Measurements from ENCODE around the gene SLC5A11. TPM values are rescaled to one million over a fixed set of nuclear protein-coding genes. Genes with fewer than 3 reads are reported as not detected.
"Not testable (repeated sequence)": the region's sequence is repeated elsewhere in the genome, so short reads cannot be mapped to it uniquely, and the experiment has no call there.

SLC5A11 gene
- total and polyA plus RNA-seq, 2 donors from 2014 or later = 1.2 to 2.1 TPM

- H3K9ac ChIP-seq (ENCODE audit: low read length in 3 of 3) = no peak overlapping the region
- no peak overlapping the region for H3K4me3 ChIP-seq (ENCODE audit: low read length in 3 of 3)
- no peaks in the 10 kb centered on the region for H3K27me3 ChIP-seq (ENCODE audit: control insufficient read depth, insufficient read depth, low read length)
- TF ChIP-seq CTCF (IDR thresholded peaks at IDR 0.05; ENCODE audit: borderline replicate concordance, extremely low read depth, insufficient read depth) = no peak
- intact Hi-C loops (cut with DNase I) = no loop called here
- FAIRE-seq (no peak), DNase-seq (no peak)
- H3K36me3 ChIP-seq (ENCODE audit: control insufficient read depth in 2 of 3, insufficient read depth in 3 of 3, low read length in 3 of 3) = no peaks in the 10 kb centered on the region
- no peak overlapping the region for H3K27ac ChIP-seq (ENCODE audit: low read depth in 2 of 2, low read length in 2 of 2)
- H3K4me1 ChIP-seq (ENCODE audit: control insufficient read depth in 2 of 3, insufficient read depth in 2 of 3, low read depth in 1 of 3, low read length in 3 of 3) = peaks cover 0 to 2% (median 0%) of the 10 kb centered on the region in 3 donors
- H3K9me3 ChIP-seq (ENCODE audit: control insufficient read depth in 2 of 3, insufficient read depth in 1 of 3, low read length in 3 of 3) = no peaks in the 10 kb centered on the region
Observed at GRCh38 chr16:24854607-24855171, 8.9 kb downstream of the SLC5A11 start.

- FAIRE-seq (no peak), DNase-seq (no peak)
- Histone ChIP-seq H3K9me3 (ENCODE audit: control insufficient read depth in 2 of 3, insufficient read depth in 1 of 3, low read length in 3 of 3) (no peaks in the 10 kb centered on the region), H3K27me3 (ENCODE audit: control insufficient read depth, insufficient read depth, low read length) (no peaks in the 10 kb centered on the region), H3K27ac (ENCODE audit: low read depth in 2 of 2, low read length in 2 of 2) (no peak overlapping the region), H3K36me3 (ENCODE audit: control insufficient read depth in 2 of 3, insufficient read depth in 3 of 3, low read length in 3 of 3) (no peaks in the 10 kb centered on the region), H3K4me1 (ENCODE audit: control insufficient read depth in 2 of 3, insufficient read depth in 2 of 3, low read depth in 1 of 3, low read length in 3 of 3) (peaks cover 0 to 2% (median 0%) of the 10 kb centered on the region in 3 donors), H3K4me3 (ENCODE audit: low read length in 3 of 3) (no peak overlapping the region), H3K9ac (ENCODE audit: low read length in 3 of 3) (no peak overlapping the region)
- no peak for TF ChIP-seq CTCF (IDR thresholded peaks at IDR 0.05; ENCODE audit: borderline replicate concordance, extremely low read depth, insufficient read depth)
- intact Hi-C loops (cut with DNase I) = no loop called here
Observed at GRCh38 chr16:24855678-24856077, 9.9 kb downstream of the SLC5A11 start.

GRCh38 chr16:24856871-24857270 is 11.1 kb downstream of the SLC5A11 start:
- H3K4me3 ChIP-seq (ENCODE audit: low read length in 3 of 3); H3K9me3 ChIP-seq (ENCODE audit: control insufficient read depth in 2 of 3, insufficient read depth in 1 of 3, low read length in 3 of 3); H3K36me3 ChIP-seq (ENCODE audit: control insufficient read depth in 2 of 3, insufficient read depth in 3 of 3, low read length in 3 of 3); H3K9ac ChIP-seq (ENCODE audit: low read length in 3 of 3); DNase-seq; H3K27ac ChIP-seq (ENCODE audit: low read depth in 2 of 2, low read length in 2 of 2); H3K27me3 ChIP-seq (ENCODE audit: control insufficient read depth, insufficient read depth, low read length); H3K4me1 ChIP-seq (ENCODE audit: control insufficient read depth in 2 of 3, insufficient read depth in 2 of 3, low read depth in 1 of 3, low read length in 3 of 3); FAIRE-seq; intact Hi-C loops (cut with DNase I): not testable (repeated sequence)

- Histone ChIP-seq H3K9ac (ENCODE audit: low read length in 3 of 3) (no peak overlapping the region), H3K4me1 (ENCODE audit: control insufficient read depth in 2 of 3, insufficient read depth in 2 of 3, low read depth in 1 of 3, low read length in 3 of 3) (peaks cover 0 to 2% (median 0%) of the 10 kb centered on the region in 3 donors), H3K36me3 (ENCODE audit: control insufficient read depth in 2 of 3, insufficient read depth in 3 of 3, low read length in 3 of 3) (no peaks in the 10 kb centered on the region), H3K27ac (ENCODE audit: low read depth in 2 of 2, low read length in 2 of 2) (no peak overlapping the region), H3K9me3 (ENCODE audit: control insufficient read depth in 2 of 3, insufficient read depth in 1 of 3, low read length in 3 of 3) (no peaks in the 10 kb centered on the region), H3K4me3 (ENCODE audit: low read length in 3 of 3) (no peak overlapping the region), H3K27me3 (ENCODE audit: control insufficient read depth, insufficient read depth, low read length) (no peaks in the 10 kb centered on the region)
- intact Hi-C loops (cut with DNase I) = no loop called here
- FAIRE-seq (no peak), DNase-seq (peak in 4 of 5 donors; percentile 66 to 80 (median 76))
- no peak for TF ChIP-seq CTCF (IDR thresholded peaks at IDR 0.05; ENCODE audit: borderline replicate concordance, extremely low read depth, insufficient read depth)
Observed at GRCh38 chr16:24858219-24859041, 12.7 kb downstream of the SLC5A11 start.

Data from kidney (tissue), 14 donors.